B cell (primary cell): ENCODE results near the gene EPHB1.

Experiments used
- CTCF ChIP-seq: fragments of 200-600 bp; IDR thresholded peaks from one replicate; pipeline ENCODE4 v1.8.0; 2022; ENCODE audit warnings: antibody characterized with exemption, mild to moderate bottlenecking
- EZH2 ChIP-seq: IDR thresholded peaks from 2 replicates; pipeline ENCODE4 v1.6.1; 2012; ENCODE audit warnings: borderline replicate concordance, low read depth, mild to moderate bottlenecking, moderate library complexity, low read length; ENCODE audit not compliant: insufficient read depth, poor library complexity, severe bottlenecking

- TF ChIP-seq CTCF (no peak), EZH2 (no peak)
Observed at GRCh38 chr3:135216659-135217058, 421.6 kb downstream of the EPHB1 start.
